ENCODE results near the gene SSUH2. TPM values are rescaled to one million over a fixed set of nuclear protein-coding genes. Genes with fewer than 3 reads are reported as not detected.

SSUH2 gene
- total and polyA plus RNA-seq, 5 donors, result 0.51 to 1.8 (median 0.75) TPM

- intact Hi-C loops (cut with DNase I), result loop anchor here in 2 of 4 donors (5.0 kb wide), 1 partner anchor 182 kb away; no protein-coding TSS in a partner anchor
- 96% methylated on average over 7 of the region's 7 CpGs for WGBS
- no peaks in the 10 kb centered on the region for H3K9me3 ChIP-seq (ENCODE audit: control insufficient read depth, low read length)
Measured at GRCh38 chr3:8624612-8625011, 20.0 kb downstream of the SSUH2 start.

GRCh38 chr3:8623741-8624140 is 20.9 kb downstream of the SSUH2 start:
- intact Hi-C loops (cut with DNase I), result loop anchor here in 3 of 4 donors (2.0 to 5.0 kb wide), 2 partner anchors 181 kb away; no protein-coding TSS in a partner anchor
- Histone ChIP-seq H3K4me3 (ENCODE audit: low read length) (no peak overlapping the region), H3K27ac (ENCODE audit: low read length) (no peak overlapping the region), H3K9me3 (ENCODE audit: control insufficient read depth, low read length) (no peaks in the 10 kb centered on the region), H3K4me1 (ENCODE audit: control insufficient read depth, insufficient read depth, low read length) (no peaks in the 10 kb centered on the region), H3K27me3 (ENCODE audit: control insufficient read depth, insufficient read depth) (no peaks in the 10 kb centered on the region)
- DNase-seq (no peak), ATAC-seq (no peak)
- 88% methylated on average over 14 of the region's 14 CpGs for WGBS

More at GRCh38 chr3:8624612-8625011, 20.0 kb downstream of the SSUH2 start:
- ATAC-seq (no peak), DNase-seq (no peak)
- Histone ChIP-seq H3K27ac (ENCODE audit: low read length) (no peak overlapping the region), H3K4me1 (ENCODE audit: control insufficient read depth, insufficient read depth, low read length) (no peaks in the 10 kb centered on the region), H3K4me3 (ENCODE audit: low read length) (no peak overlapping the region), H3K27me3 (ENCODE audit: control insufficient read depth, insufficient read depth) (no peaks in the 10 kb centered on the region)

GRCh38 chr3:8622873-8623691 is 21.5 kb downstream of the SSUH2 start:
- no peaks in the 10 kb centered on the region for H3K9me3 ChIP-seq (ENCODE audit: control insufficient read depth, low read length)
- ATAC-seq, result peak; percentile 88 to 89
- DNase-seq, result peak; percentile 70 to 87 (median 84)
- no peak overlapping the region for H3K27ac ChIP-seq (ENCODE audit: low read length)
- H3K27me3 ChIP-seq (ENCODE audit: control insufficient read depth, insufficient read depth), result no peaks in the 10 kb centered on the region
- intact Hi-C loops (cut with DNase I), result loop anchor here in 3 of 4 donors (2.0 to 5.0 kb wide), 2 partner anchors 180 to 181 kb away; no protein-coding TSS in a partner anchor
- WGBS, result 34% methylated on average over 24 of the region's 24 CpGs
- no peaks in the 10 kb centered on the region for H3K4me1 ChIP-seq (ENCODE audit: control insufficient read depth, insufficient read depth, low read length)
- no peak overlapping the region for H3K4me3 ChIP-seq (ENCODE audit: low read length)

GRCh38 chr3:8621872-8622271 is 22.7 kb downstream of the SSUH2 start:
- ATAC-seq (peak in 1 of 2 donors; percentile 52), DNase-seq (peak in 1 of 3 donors; percentile 41)
- Histone ChIP-seq H3K4me1 (ENCODE audit: control insufficient read depth, insufficient read depth, low read length) (no peaks in the 10 kb centered on the region), H3K4me3 (ENCODE audit: low read length) (no peak overlapping the region), H3K27ac (ENCODE audit: low read length) (no peak overlapping the region), H3K9me3 (ENCODE audit: control insufficient read depth, low read length) (no peaks in the 10 kb centered on the region), H3K27me3 (ENCODE audit: control insufficient read depth, insufficient read depth) (no peaks in the 10 kb centered on the region)
- WGBS, result 65% methylated on average over 4 of the region's 4 CpGs
- intact Hi-C loops (cut with DNase I), result loop anchor here in 3 of 4 donors (2.0 to 5.0 kb wide), 2 partner anchors 179 to 180 kb away; no protein-coding TSS in a partner anchor

GRCh38 chr3:8621141-8621540 is 23.5 kb downstream of the SSUH2 start:
- H3K27ac ChIP-seq (ENCODE audit: low read length), result no peak overlapping the region
- WGBS, result 73% methylated on average over 3 of the region's 3 CpGs
- intact Hi-C loops (cut with DNase I), result loop anchor here in 2 of 4 donors (5.0 kb wide), 1 partner anchor 179 kb away; no protein-coding TSS in a partner anchor

GRCh38 chr3:8619548-8619947 is 25.1 kb downstream of the SSUH2 start:
- no peak overlapping the region for H3K4me3 ChIP-seq (ENCODE audit: low read length)
- ATAC-seq (no peak), DNase-seq (no peak)
- intact Hi-C loops (cut with DNase I), result no loop called here
- H3K9me3 ChIP-seq (ENCODE audit: control insufficient read depth, low read length), result no peaks in the 10 kb centered on the region
- WGBS, result 92% methylated on average over 7 of the region's 7 CpGs
- no peaks in the 10 kb centered on the region for H3K27me3 ChIP-seq (ENCODE audit: control insufficient read depth, insufficient read depth)
- no peak overlapping the region for H3K27ac ChIP-seq (ENCODE audit: low read length)
- H3K4me1 ChIP-seq (ENCODE audit: control insufficient read depth, insufficient read depth, low read length), result no peaks in the 10 kb centered on the region

More at GRCh38 chr3:8621141-8621540, 23.5 kb downstream of the SSUH2 start:
- no peak for ATAC-seq
- no peaks in the 10 kb centered on the region for H3K27me3 ChIP-seq (ENCODE audit: control insufficient read depth, insufficient read depth)
- no peak overlapping the region for H3K4me3 ChIP-seq (ENCODE audit: low read length)
- no peaks in the 10 kb centered on the region for H3K4me1 ChIP-seq (ENCODE audit: control insufficient read depth, insufficient read depth, low read length)
- DNase-seq, result no peak
- no peaks in the 10 kb centered on the region for H3K9me3 ChIP-seq (ENCODE audit: control insufficient read depth, low read length)

- Histone ChIP-seq H3K27ac (ENCODE audit: low read length) (no peak overlapping the region), H3K27me3 (ENCODE audit: control insufficient read depth, insufficient read depth) (no peaks in the 10 kb centered on the region), H3K9me3 (ENCODE audit: control insufficient read depth, low read length) (no peaks in the 10 kb centered on the region), H3K4me3 (ENCODE audit: low read length) (no peak overlapping the region), H3K4me1 (ENCODE audit: control insufficient read depth, insufficient read depth, low read length) (no peaks in the 10 kb centered on the region)
- 93% methylated on average over 4 of the region's 4 CpGs for WGBS
- ATAC-seq (no peak), DNase-seq (no peak)
- intact Hi-C loops (cut with DNase I), result no loop called here
Measured at GRCh38 chr3:8618950-8619349, 25.6 kb downstream of the SSUH2 start.

GRCh38 chr3:8617921-8618320 is 26.7 kb downstream of the SSUH2 start:
- Histone ChIP-seq H3K4me3 (ENCODE audit: low read length) (no peak overlapping the region), H3K4me1 (ENCODE audit: control insufficient read depth, insufficient read depth, low read length) (no peaks in the 10 kb centered on the region), H3K27me3 (ENCODE audit: control insufficient read depth, insufficient read depth) (no peaks in the 10 kb centered on the region), H3K9me3 (ENCODE audit: control insufficient read depth, low read length) (no peaks in the 10 kb centered on the region), H3K27ac (ENCODE audit: low read length) (no peak overlapping the region)
- no peak for DNase-seq
- no peak for ATAC-seq
- 95% methylated on average over 5 of the region's 5 CpGs for WGBS
- intact Hi-C loops (cut with DNase I), result no loop called here

GRCh38 chr3:8610951-8611350 is 33.6 kb downstream of the SSUH2 start:
- no peak for DNase-seq
- H3K4me1 ChIP-seq (ENCODE audit: control insufficient read depth, insufficient read depth, low read length), result peaks cover 5% of the 10 kb centered on the region
- H3K27ac ChIP-seq (ENCODE audit: low read length), result no peak overlapping the region
- H3K9me3 ChIP-seq (ENCODE audit: control insufficient read depth, low read length), result no peaks in the 10 kb centered on the region
- WGBS, result 90% methylated on average over 8 of the region's 8 CpGs
- H3K4me3 ChIP-seq (ENCODE audit: low read length), result no peak overlapping the region
- no peak for ATAC-seq
- intact Hi-C loops (cut with DNase I), result no loop called here
- H3K27me3 ChIP-seq (ENCODE audit: control insufficient read depth, insufficient read depth), result no peaks in the 10 kb centered on the region

- H3K4me3 ChIP-seq (ENCODE audit: low read length), result no peak overlapping the region
- DNase-seq (no peak), ATAC-seq (no peak)
- no peaks in the 10 kb centered on the region for H3K9me3 ChIP-seq (ENCODE audit: control insufficient read depth, low read length)
- H3K27me3 ChIP-seq (ENCODE audit: control insufficient read depth, insufficient read depth), result no peaks in the 10 kb centered on the region
- WGBS, result 89% methylated on average over 10 of the region's 10 CpGs
- intact Hi-C loops (cut with DNase I), result loop anchor here (5.0 kb wide), 2 partner anchors 127 to 167 kb away; no protein-coding TSS in a partner anchor
- no peak overlapping the region for H3K27ac ChIP-seq (ENCODE audit: low read length)
- H3K4me1 ChIP-seq (ENCODE audit: control insufficient read depth, insufficient read depth, low read length), result peaks cover 5% of the 10 kb centered on the region
Measured at GRCh38 chr3:8608791-8609467, 35.7 kb downstream of the SSUH2 start.

Data from right cardiac atrium (tissue), 5 donors.